GM19351 (cell line): ENCODE data around the gene ACER3.
"Not testable (repeated sequence)": the region's sequence is repeated elsewhere in the genome, so short reads cannot be mapped to it uniquely, and the experiment has no call there.

Source experiments
- ATAC-seq: cut with Tn5 transposase; IDR thresholded peaks from one replicate; pipeline ENCODE4 v1.9.1; 2021; ENCODE audit warnings: mild to moderate bottlenecking, moderate library complexity; ENCODE audit not compliant: unreplicated experiment

Gene ACER3

GRCh38 chr11:76835928-76836612 is 24.6 kb upstream of the ACER3 start:
- no peak for ATAC-seq

GRCh38 chr11:76836613-76837291 is 24.0 kb upstream of the ACER3 start:
- no peak for ATAC-seq

- ATAC-seq = no peak
Observed at GRCh38 chr11:76837696-76838677, 22.7 kb upstream of the ACER3 start.

- no peak for ATAC-seq
Observed at GRCh38 chr11:76838678-76839068, 22.0 kb upstream of the ACER3 start.

DNA sequence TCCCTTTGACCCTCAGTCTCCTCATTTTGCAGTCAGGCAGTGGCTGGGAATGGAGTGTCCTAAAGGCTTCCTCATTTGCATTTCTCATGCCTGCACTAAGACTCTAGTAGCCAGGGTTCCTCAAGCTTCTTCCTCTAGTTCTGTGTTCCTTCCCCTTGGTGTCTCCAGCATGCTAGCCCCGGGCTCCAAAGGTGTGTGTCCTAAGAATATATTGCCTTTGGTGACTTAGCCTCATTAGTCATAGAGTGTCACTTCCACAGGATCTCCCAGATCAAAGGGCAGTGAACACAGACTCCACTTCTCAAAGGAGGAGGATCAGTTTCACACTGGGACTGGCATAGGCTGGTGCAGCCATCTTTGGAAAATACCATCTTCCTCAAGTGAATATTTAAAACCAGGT is 21.4 kb upstream of the ACER3 start:
- no peak for ATAC-seq

- ATAC-seq = no peak
Observed at GRCh38 chr11:76841923-76842452, 18.7 kb upstream of the ACER3 start.

GRCh38 chr11:76843907-76844306 is 16.8 kb upstream of the ACER3 start:
- no peak for ATAC-seq

DNA sequence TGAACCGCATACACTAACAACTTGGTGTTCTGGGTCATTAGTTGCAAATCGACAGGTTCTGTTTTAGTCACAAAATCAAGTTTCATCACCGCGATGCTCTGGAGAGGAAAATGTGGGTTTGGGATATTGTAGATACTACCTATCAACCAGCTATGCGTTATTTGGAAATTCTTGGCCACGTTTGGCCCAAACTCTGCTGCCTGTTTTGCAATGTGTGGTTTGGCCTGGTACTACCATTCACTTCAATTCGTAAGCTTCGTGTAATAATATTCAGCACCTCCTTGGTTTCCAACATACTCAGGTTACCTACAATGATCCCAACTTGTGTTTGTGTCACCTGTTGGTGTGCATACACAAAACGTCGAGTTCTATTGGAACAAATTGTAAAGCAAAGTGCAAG is 16.2 kb upstream of the ACER3 start:
- no peak for ATAC-seq

DNA sequence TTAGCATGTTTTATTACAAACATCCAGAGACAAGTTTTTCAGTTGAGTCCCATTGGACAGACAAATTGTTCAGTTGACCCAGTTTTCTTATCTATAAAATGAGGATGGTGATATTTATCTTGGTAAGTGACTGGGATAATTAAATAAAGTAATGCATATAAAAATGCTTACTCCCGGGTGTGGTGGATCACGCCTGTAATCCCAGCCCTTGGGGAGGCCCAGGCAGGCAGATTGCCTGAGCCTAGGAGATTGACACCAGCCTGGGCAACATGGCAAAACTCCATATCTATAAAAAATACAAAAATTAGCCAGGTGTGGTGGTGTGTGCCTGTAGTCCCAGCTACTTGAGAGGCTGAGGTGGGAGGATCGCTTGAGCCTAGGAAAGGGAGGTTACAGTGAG is 15.6 kb upstream of the ACER3 start:
- ATAC-seq = no peak

DNA sequence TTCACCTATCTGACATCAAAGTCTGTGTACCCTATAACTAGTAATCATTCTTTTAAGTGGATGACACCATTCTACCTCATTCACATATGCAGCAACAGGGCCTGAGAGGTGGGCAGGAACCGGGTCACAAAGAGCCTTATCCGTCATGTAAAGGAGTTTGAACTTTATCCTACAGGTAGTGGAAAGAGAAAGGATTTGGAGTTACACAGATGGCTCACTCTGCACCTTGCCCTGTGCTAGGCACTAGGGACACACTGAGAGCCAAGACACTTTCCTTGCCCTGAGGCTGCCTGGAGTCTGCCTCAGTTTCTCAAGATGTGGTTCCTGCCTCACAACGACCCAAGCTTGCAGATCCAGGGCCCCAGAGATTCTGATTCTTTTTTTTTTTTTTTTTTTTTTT is 14.3 kb upstream of the ACER3 start:
- ATAC-seq = no peak

- ATAC-seq = no peak
Observed at GRCh38 chr11:76849376-76849775, 11.3 kb upstream of the ACER3 start.

DNA sequence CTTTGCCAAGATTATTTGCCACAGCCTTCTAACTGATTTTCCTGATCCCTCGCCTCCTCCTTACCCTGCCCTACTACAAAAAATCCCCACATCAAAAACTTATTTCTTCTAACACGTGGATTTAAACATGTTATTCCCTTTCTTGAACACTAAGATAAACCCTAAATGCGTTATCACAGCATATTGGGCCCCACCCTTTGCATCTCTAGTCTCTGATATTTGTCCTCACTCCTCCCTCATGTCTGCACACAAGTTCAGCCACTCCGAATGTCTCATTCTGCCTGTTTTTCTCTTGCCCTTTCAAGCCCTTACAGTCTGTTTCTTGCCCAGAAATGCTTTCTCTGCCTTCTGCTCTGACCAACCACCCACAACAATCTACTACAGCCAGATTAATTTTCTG is 10.6 kb upstream of the ACER3 start:
- ATAC-seq = no peak

DNA sequence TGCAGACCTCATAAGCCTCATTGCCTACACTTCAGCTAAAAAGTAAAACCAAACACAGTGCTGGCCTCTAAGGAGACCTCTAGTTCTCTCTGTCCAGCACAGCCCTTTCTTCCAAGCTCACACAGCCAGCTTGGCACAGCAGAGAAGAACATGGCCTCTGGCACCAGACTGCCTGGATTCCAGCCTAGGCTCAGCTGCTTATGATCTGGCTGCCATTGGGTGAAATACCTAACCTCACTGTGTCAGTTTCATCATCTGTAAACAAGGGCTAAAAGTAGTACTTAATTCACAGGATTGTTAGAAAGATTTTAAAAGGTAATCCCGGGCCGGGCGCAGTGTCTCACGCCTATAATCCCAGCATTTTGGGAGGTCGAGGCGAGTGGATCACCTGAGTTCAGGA is 9.9 kb upstream of the ACER3 start:
- no peak for ATAC-seq

DNA sequence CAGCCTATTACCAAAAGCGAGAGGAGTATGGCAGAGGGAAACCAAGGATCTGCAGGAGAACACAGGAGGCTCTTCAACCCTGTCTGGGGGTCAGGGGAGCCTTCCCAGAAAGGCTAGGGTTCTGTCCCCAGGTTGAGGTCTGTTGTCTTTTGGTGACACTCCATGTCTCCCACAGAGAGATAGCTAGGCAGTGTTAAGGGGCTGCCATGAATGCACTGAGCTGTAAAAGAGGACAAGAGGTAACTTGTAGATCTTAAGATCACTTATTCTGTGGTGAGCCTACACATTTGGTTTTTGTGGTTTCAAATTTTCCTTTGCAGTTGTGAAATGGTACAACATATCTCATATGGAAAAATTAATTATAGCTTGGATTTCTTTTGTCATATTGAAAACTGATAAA is 6.0 kb upstream of the ACER3 start:
- no peak for ATAC-seq

DNA sequence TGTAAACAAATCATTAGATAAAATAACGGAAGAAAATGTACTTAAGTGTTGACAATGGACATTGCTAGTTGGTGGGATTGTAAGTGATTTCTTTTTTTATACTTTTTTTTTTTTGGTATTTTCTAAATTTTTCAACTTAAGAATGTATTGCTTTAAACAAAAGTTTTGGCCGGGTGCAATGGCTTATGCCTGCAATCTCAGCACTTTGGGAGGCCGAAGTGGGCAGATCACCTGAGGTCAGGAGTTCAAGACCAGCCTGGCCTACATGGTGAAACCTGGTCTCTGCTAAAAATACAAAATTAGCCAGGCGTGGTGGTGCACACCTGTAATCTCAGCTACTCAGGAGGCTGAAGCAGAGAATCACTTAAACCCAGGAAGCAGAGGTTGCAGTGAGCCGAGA is 5.0 kb upstream of the ACER3 start:
- not testable (repeated sequence) for ATAC-seq

DNA sequence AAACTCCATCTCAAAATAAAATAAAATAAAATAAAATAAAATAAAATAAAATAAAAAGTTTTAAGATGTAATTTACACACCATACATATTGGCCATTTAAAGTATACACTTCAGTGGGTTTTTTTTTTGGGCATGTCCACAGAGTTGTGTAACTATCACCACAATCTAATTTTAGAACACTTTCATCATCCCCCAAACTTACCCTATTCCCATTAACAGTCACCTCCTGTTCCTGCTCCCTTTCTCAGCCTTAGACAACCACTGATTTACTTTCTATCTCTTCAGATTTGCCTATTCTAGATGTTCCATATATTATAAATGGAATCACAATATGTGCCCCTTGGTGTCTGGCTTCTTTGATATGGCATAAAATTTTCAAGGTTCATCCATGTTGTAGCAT is 4.6 kb upstream of the ACER3 start:
- no peak for ATAC-seq

- ATAC-seq = no peak
Observed at GRCh38 chr11:76856571-76856970, 4.1 kb upstream of the ACER3 start.

- no peak for ATAC-seq
Observed at GRCh38 chr11:76857781-76858410, 2.8 kb upstream of the ACER3 start.

GRCh38 chr11:76859708-76860227 is 950 bp upstream of the ACER3 start:
- no peak for ATAC-seq

- no peak for ATAC-seq
Observed at GRCh38 chr11:76861490-76861953, 804 bp downstream of the ACER3 start.

DNA sequence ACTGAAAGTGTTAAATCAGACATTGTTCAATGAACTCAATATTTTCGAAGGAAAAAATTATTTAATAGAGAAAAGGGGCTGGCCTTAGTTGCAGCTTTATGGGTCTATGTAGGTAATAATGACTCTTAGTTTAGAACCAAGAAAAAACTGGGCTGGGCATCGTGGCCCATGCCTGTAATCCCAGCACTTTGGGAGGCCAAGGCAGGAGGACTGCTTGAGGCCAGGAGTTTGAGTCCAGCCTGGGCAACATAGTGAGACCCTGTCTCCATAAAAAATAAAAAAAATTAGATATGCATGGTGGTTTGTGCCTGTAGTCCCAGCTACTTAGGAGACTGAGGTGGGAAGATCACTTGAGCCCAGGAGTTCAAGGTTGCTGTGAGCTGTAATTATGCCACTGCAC is 2.1 kb downstream of the ACER3 start:
- not testable (repeated sequence) for ATAC-seq
